Right lobe of liver (tissue), 6 donors: ENCODE measurements around the gene METTL1. TPM values are rescaled to one million over a fixed set of nuclear protein-coding genes. Genes with fewer than 3 reads are reported as not detected.

ENCODE experiments used
- ATAC-seq, 4 donors: fragments of 200-7000 bp; cut with Tn5 transposase; one replicate each; pipeline ENCODE4 v1.9.1; 2020; ENCODE audit warnings: mild to moderate bottlenecking in 4 of 4, moderate library complexity in 4 of 4
- DNase-seq, 3 donors: peaks; one replicate each; pipeline ENCODE4 v3.0.0-alpha.2; 2020
- H3K27ac ChIP-seq, 3 donors: fragments of 200-600 bp; one replicate each; pipeline ENCODE4 v1.8.0; 2022
- H3K27me3 ChIP-seq, 2 donors: fragments of 200-600 bp; one replicate each; pipeline ENCODE4 v1.8.0; 2022
- H3K36me3 ChIP-seq, 4 donors: fragments of 200-600 bp; sonication (generic) in 1 of 4; one replicate each; pipeline versions ENCODE4 v1.5.1 to v1.8.0; 2017 to 2022; ENCODE audit warnings: control low read depth in 1 of 4
- H3K4me1 ChIP-seq, 4 donors: fragments of 200-600 bp; sonication (generic) in 1 of 4; one replicate each; pipeline versions ENCODE4 v1.5.1 to v1.8.0; 2017 to 2022; ENCODE audit warnings: control low read depth in 1 of 4
- H3K4me3 ChIP-seq, 3 donors: fragments of 200-600 bp; one replicate each; pipeline ENCODE4 v1.8.0; 2022
- H3K9me3 ChIP-seq, 4 donors: fragments of 200-600 bp; sonication (generic) in 1 of 4; one replicate each; pipeline versions ENCODE4 v1.5.1 to v1.8.0; 2017 to 2022; ENCODE audit warnings: control low read depth in 1 of 4
- POLR2A ChIP-seq: fragments of 450-650 bp; IDR thresholded peaks from one replicate; pipeline ENCODE4 v1.6.1; 2017; ENCODE audit warnings: antibody characterized with exemption, mild to moderate bottlenecking
- WGBS: methylation state at CpG from one replicate; pipeline ENCODE4 v1.1.6; 2018; ENCODE audit warnings: low coverage, low lambda C conversion rate; ENCODE audit not compliant: insufficient coverage; ENCODE audit errors: missing lambda C conversion rate; 5-methylcytosine and 5-hydroxymethylcytosine counted together
- intact Hi-C, 2 donors: fragments of 100-400 bp; cut with DNase I; formaldehyde crosslinking; loops; one replicate each; pipeline versions ENCODE4 v1.11.2 to v1.14.1; 2022
- total RNA-seq, 6 experiments: library from RNA; depleted of rRNA in 2 of 6; stranded (reverse); fragments of >200 nt in 2 of 6; fragmentation: NEBNext Ultra II Directional in 3 of 6; extraction: Animal tissue kit (Norgen Biotek cat#: 25700) in 3 of 6; gene quantifications; one replicate each; pipeline versions ENCODE4 v1.1.0 to v1.2.4, GENCODE V29; 2016 to 2023
- TF ChIP-seq, protein P1 (sequence below), 4 donors: fragments of 200-600 bp in 3 of 4; fragments of 450-650 bp in 1 of 4; IDR thresholded peaks; one replicate each; pipeline versions ENCODE4 v1.5.1 to v1.8.0; 2016 to 2022; ENCODE audit warnings: antibody characterized with exemption in 4 of 4, mild to moderate bottlenecking in 2 of 4
- donor health status: DM: no; HTN: yes; CAD: no.
- donor health status: DM: no; HTN: no; CAD: no.
- donor health status: DM: no; HTN: no; CAD: no.
- donor health status: DM: no; HTN: yes; CAD: no.
- donor health status: DM: no; HTN: yes; CAD: no.

METTL1 gene
- total RNA-seq, 6 experiments from 2014 or later = 9.7 to 13.6 (median 10.3) TPM

DNA sequence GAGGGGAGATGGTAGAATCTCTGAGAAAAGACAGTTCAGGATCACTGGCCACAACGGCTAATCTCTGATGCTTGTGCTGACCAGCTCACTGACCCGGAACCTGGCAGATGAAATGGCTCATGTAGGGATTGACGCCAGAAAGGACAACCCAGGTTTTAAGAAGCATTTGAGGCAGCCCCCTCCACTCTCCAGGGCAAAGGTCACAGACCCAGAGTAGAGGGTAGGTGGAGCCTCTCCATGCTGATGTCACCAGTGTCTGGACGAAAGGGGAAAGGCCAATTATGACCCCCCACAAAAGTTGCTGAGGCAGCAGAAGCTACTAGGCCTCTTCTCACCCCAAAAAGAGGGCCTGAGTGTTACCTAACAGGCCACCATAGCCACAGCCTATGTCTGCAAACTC is 1.2 kb downstream of the METTL1 start:
- H3K9me3 ChIP-seq = no peaks in the 10 kb centered on the region
- DNase-seq = no peak
- no peak overlapping the region for H3K4me3 ChIP-seq
- intact Hi-C loops = no loop called here
- no peak for ATAC-seq
- peaks cover 2 to 15% (median 8%) of the 10 kb centered on the region in 4 donors for H3K4me1 ChIP-seq
- no peaks in the 10 kb centered on the region for H3K27me3 ChIP-seq
- WGBS = 82% methylated on average over 3 of the region's 4 CpGs
- no peak overlapping the region for H3K27ac ChIP-seq
- TF ChIP-seq POLR2A = no peak
- TF ChIP-seq, protein P1, sequence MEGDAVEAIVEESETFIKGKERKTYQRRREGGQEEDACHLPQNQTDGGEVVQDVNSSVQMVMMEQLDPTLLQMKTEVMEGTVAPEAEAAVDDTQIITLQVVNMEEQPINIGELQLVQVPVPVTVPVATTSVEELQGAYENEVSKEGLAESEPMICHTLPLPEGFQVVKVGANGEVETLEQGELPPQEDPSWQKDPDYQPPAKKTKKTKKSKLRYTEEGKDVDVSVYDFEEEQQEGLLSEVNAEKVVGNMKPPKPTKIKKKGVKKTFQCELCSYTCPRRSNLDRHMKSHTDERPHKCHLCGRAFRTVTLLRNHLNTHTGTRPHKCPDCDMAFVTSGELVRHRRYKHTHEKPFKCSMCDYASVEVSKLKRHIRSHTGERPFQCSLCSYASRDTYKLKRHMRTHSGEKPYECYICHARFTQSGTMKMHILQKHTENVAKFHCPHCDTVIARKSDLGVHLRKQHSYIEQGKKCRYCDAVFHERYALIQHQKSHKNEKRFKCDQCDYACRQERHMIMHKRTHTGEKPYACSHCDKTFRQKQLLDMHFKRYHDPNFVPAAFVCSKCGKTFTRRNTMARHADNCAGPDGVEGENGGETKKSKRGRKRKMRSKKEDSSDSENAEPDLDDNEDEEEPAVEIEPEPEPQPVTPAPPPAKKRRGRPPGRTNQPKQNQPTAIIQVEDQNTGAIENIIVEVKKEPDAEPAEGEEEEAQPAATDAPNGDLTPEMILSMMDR (IDR thresholded peaks at IDR 0.05) = no peak
- H3K36me3 ChIP-seq = no peaks in the 10 kb centered on the region

DNA sequence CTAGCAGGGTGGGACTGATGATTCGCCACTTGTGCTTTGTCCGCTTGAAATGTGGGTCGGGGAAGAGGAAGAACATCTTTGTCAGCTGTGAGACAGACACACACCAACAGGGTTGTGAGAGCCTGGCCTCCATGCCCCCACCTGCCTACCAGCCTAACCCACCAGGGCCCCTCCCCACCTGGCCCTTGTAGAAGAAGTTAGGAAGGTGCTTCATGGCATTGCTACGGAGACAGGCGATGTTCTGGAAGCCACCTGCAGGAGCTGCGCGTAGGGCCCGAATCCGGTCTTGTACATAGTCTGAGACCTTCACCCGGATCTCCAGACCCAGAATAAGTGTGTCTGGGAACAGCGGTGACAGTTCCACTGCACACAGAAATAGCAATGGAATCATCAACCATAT is 2.3 kb downstream of the METTL1 start:
- H3K36me3 ChIP-seq = no peaks in the 10 kb centered on the region
- 98% methylated on average over 5 of the region's 11 CpGs for WGBS
- intact Hi-C loops = no loop called here
- H3K4me1 ChIP-seq = peaks cover 2 to 26% (median 8%) of the 10 kb centered on the region in 4 donors
- no peaks in the 10 kb centered on the region for H3K9me3 ChIP-seq
- no peak for TF ChIP-seq POLR2A
- TF ChIP-seq, protein P1 (IDR thresholded peaks at IDR 0.05) = no peak
- no peak for ATAC-seq
- no peak for DNase-seq
- H3K27ac ChIP-seq = no peak overlapping the region
- peaks cover 0 to 2% of the 10 kb centered on the region in 2 donors for H3K27me3 ChIP-seq
- no peak overlapping the region for H3K4me3 ChIP-seq

DNA sequence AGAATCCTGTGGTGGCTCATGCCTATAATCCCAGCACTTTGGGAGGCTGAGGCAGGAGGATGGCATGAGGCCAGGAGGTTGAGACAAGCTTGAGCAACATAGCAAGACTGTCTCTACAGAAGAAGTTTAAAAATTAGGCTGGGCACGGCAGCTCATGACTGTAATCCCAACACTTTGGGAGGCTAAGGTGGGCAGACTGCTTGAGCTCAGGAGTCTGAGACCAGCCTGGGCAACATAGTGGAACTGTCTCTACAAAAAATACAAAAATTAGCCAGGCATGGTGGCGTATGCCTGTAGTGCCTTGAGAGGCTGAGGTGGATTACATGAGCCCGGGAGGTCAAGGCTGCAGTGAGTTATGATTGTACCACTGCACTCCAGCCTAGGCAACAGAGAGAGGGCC is 4.0 kb downstream of the METTL1 start:
- no peak overlapping the region for H3K4me3 ChIP-seq
- TF ChIP-seq, protein P1 (IDR thresholded peaks at IDR 0.05) = no peak
- TF ChIP-seq POLR2A = no peak
- ATAC-seq = no peak
- intact Hi-C loops = no loop called here
- peaks cover 4 to 9% of the 10 kb centered on the region in 2 donors for H3K27me3 ChIP-seq
- H3K27ac ChIP-seq = no peak overlapping the region
- DNase-seq = no peak
- peaks cover 0 to 22% (median 5%) of the 10 kb centered on the region in 4 donors for H3K4me1 ChIP-seq
- no peaks in the 10 kb centered on the region for H3K36me3 ChIP-seq
- H3K9me3 ChIP-seq = no peaks in the 10 kb centered on the region
- 85% methylated on average over 2 of the region's 3 CpGs for WGBS

DNA sequence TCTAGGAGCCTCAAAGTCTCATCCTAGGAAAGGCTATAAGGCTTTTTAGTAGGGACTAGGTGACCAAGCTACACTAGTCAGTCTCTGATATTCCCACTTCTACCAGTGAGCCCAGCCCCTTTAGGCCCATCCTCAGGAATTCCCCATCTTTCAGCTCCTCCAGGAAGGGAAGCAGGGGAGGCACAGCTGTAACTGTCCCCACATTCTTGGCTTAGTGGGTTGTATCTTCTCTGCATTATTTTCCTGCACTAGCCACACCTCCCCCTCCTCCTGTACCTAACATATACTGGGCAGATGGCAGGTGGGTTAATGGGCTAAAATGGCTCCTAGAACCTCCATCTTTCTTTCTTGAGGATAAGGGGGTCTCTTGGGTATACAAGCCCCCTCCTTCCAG is 4.6 kb downstream of the METTL1 start:
- Histone ChIP-seq H3K9me3 (no peaks in the 10 kb centered on the region), H3K27ac (no peak overlapping the region), H3K36me3 (no peaks in the 10 kb centered on the region), H3K4me3 (no peak overlapping the region), H3K4me1 (peaks cover 0 to 22% (median 4%) of the 10 kb centered on the region in 4 donors), H3K27me3 (peaks cover 4 to 9% of the 10 kb centered on the region in 2 donors)
- TF ChIP-seq, protein P1 (IDR thresholded peaks at IDR 0.05) = no peak
- no peak for TF ChIP-seq POLR2A
- DNase-seq = no peak
- no peak for ATAC-seq
- intact Hi-C loops = no loop called here
